Lower leg skin (tissue), 3 donors: ENCODE results near the gene DUSP2.

Source experiments
- POLR2A ChIP-seq, 2 donors: fragments of 450-650 bp; IDR thresholded peaks; one replicate each; pipeline ENCODE4 v1.6.1; 2016 to 2017; ENCODE audit warnings: antibody characterized with exemption in 2 of 2, mild to moderate bottlenecking in 1 of 2, moderate library complexity in 1 of 2
- TF ChIP-seq, protein P1 (sequence below), 3 donors: fragments of 450-650 bp; IDR thresholded peaks; one replicate each; pipeline ENCODE4 v1.5.1; 2016; ENCODE audit warnings: antibody characterized with exemption in 3 of 3, mild to moderate bottlenecking in 3 of 3, moderate library complexity in 2 of 3

DNA sequence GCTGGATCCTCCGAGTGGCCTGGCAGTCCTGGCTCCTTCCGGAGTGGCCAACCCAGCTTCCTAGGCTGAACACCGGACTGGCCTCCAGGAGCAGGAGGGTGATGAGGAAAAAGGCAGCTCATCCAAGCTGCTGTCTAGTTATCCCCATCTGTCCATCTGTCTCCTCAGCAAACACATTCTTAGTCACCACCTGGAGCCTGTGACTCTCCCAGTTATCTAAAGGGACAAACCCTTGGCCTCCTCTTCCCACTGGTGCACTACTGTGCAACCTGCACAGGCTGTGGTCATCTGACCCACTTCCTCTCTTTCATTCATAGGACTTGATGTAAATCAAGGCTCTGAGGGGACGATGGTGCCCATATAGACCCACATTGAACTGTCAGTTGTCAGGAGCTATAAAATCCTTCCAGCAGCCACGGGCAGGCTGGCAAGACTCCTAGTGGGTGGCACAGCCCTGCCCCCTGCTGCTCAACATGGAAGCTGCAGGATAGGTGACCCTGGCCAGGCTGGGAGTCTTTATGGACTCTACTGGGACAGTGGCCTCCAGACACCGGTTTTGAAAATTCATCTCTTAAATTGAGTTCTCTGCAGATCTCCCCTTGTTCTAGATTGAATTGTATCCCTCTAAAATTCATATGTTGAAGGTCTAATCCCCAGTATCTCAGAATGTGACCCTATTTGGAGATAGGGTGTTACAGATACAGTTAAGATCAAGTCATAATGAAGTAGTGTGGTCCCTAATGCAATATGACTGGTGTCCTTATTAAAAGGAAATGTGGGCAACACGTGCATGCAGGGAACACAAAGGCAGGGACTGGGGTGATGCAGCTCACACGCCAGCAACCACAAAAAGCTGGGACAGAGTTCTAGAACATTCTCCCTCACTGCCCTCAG, 29.3 kb upstream of the DUSP2 start:
- TF ChIP-seq, protein P1, sequence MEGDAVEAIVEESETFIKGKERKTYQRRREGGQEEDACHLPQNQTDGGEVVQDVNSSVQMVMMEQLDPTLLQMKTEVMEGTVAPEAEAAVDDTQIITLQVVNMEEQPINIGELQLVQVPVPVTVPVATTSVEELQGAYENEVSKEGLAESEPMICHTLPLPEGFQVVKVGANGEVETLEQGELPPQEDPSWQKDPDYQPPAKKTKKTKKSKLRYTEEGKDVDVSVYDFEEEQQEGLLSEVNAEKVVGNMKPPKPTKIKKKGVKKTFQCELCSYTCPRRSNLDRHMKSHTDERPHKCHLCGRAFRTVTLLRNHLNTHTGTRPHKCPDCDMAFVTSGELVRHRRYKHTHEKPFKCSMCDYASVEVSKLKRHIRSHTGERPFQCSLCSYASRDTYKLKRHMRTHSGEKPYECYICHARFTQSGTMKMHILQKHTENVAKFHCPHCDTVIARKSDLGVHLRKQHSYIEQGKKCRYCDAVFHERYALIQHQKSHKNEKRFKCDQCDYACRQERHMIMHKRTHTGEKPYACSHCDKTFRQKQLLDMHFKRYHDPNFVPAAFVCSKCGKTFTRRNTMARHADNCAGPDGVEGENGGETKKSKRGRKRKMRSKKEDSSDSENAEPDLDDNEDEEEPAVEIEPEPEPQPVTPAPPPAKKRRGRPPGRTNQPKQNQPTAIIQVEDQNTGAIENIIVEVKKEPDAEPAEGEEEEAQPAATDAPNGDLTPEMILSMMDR (IDR thresholded peaks at IDR 0.05) = peak in 1 of 3 donors; percentile 47
- no peak for TF ChIP-seq POLR2A (IDR thresholded peaks at IDR 0.05)
